Esophagus squamous epithelium (tissue), 5 donors: ENCODE data around the gene FAM181A. TPM values are rescaled to one million over a fixed set of nuclear protein-coding genes. Genes with fewer than 3 reads are reported as not detected.

ENCODE experiments used
- DNase-seq: peaks from one replicate; lab custom pipeline; 2025; lab: John Stamatoyannopoulos, UW
- H3K27ac ChIP-seq, 4 donors: fragments of 200-600 bp; sonication (generic); one replicate each; pipeline ENCODE4 v1.5.1; 2016 to 2019; ENCODE audit warnings: mild to moderate bottlenecking in 1 of 4
- H3K27me3 ChIP-seq, 4 donors: fragments of 200-600 bp; sonication (generic); 1 replicate in 3 of 4; 2 replicates in 1 of 4; pipeline versions ENCODE4 v1.5.1 to v1.6.0; 2017 to 2021; ENCODE audit warnings: antibody characterized with exemption in 1 of 4
- H3K36me3 ChIP-seq, 3 donors: fragments of 200-600 bp; sonication (generic); one replicate each; pipeline ENCODE4 v1.5.1; 2016 to 2019
- H3K4me1 ChIP-seq, 3 donors: fragments of 200-600 bp; sonication (generic); one replicate each; pipeline ENCODE4 v1.5.1; 2017 to 2019
- H3K4me3 ChIP-seq, 4 donors: fragments of 200-600 bp; sonication (generic); 1 replicate in 3 of 4; 2 replicates in 1 of 4; pipeline ENCODE4 v1.5.1; 2016 to 2019; ENCODE audit warnings: mild to moderate bottlenecking in 2 of 4, moderate library complexity in 1 of 4
- H3K9me3 ChIP-seq, 3 donors: fragments of 200-600 bp; sonication (generic); one replicate each; pipeline ENCODE4 v1.5.1; 2016 to 2019
- POLR2A ChIP-seq, 4 donors: fragments of 450-650 bp; IDR thresholded peaks; one replicate each; pipeline ENCODE4 v1.6.1; 2017; ENCODE audit warnings: antibody characterized with exemption in 4 of 4, mild to moderate bottlenecking in 4 of 4, moderate library complexity in 3 of 4
- WGBS, 2 donors: methylation state at CpG; one replicate each; pipeline ENCODE4 v1.1.5; 2018; 5-methylcytosine and 5-hydroxymethylcytosine counted together
- intact Hi-C: fragments of 100-400 bp; cut with DNase I; formaldehyde crosslinking; loops from one replicate; pipeline ENCODE4 v1.15.0; 2022
- total RNA-seq, 4 donors: library from RNA; depleted of rRNA; stranded (reverse); fragments of >200 nt; gene quantifications; one replicate each; pipeline ENCODE4 v1.1.0, GENCODE V29; 2016
- TF ChIP-seq, protein P1 (sequence below), 6 experiments: fragments of 450-650 bp in 4 of 6; fragments of 200-600 bp in 2 of 6; sonication (generic) in 2 of 6; IDR thresholded peaks; one replicate each; pipeline ENCODE4 v1.5.1; 2016 to 2019; ENCODE audit warnings: antibody characterized with exemption in 6 of 6, mild to moderate bottlenecking in 4 of 6, moderate library complexity in 4 of 6
- donor health status: DM: yes; HTN: yes; CAD: no.

Gene FAM181A
- total RNA-seq, 4 donors from 2014 or later: not detected

DNA sequence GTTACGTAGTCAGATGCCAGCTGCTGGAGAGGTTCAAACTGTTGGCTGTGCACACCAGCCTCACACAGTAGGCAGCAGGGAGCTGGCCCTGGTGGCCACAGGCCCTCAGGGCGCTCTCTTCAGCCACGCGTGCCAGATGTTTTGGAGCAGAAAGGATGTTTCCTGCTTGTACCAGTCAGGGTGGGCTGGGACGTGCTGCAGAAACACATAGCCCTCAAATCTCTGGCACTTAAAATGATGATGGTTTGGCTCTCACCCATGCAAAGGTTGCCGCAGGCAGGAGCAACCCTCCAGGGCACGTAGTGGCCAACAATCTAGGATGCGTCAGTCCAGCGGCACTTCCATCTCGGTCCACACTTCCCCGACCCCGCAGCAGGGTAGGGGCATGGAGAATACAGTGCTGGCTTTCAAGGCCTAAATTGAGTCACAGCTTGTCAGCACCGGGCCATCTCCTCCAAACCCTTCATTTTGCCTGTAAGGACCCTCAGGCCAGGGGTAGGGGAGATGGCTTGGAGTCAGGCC lies 1.7 kb upstream of the FAM181A start:
- Histone ChIP-seq H3K4me3 (no peak overlapping the region), H3K9me3 (no peaks in the 10 kb centered on the region), H3K27ac (no peak overlapping the region), H3K36me3 (no peaks in the 10 kb centered on the region), H3K4me1 (peaks cover 0 to 18% (median 0%) of the 10 kb centered on the region in 3 donors), H3K27me3 (no peaks in the 10 kb centered on the region)
- DNase-seq: no peak
- 78 to 90% methylated on average over 2 to 7 of the region's 13 CpGs for WGBS, 2 donors
- intact Hi-C loops: no loop called here
- TF ChIP-seq POLR2A (IDR thresholded peaks at IDR 0.05): no peak
- TF ChIP-seq, protein P1, sequence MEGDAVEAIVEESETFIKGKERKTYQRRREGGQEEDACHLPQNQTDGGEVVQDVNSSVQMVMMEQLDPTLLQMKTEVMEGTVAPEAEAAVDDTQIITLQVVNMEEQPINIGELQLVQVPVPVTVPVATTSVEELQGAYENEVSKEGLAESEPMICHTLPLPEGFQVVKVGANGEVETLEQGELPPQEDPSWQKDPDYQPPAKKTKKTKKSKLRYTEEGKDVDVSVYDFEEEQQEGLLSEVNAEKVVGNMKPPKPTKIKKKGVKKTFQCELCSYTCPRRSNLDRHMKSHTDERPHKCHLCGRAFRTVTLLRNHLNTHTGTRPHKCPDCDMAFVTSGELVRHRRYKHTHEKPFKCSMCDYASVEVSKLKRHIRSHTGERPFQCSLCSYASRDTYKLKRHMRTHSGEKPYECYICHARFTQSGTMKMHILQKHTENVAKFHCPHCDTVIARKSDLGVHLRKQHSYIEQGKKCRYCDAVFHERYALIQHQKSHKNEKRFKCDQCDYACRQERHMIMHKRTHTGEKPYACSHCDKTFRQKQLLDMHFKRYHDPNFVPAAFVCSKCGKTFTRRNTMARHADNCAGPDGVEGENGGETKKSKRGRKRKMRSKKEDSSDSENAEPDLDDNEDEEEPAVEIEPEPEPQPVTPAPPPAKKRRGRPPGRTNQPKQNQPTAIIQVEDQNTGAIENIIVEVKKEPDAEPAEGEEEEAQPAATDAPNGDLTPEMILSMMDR (IDR thresholded peaks at IDR 0.05): no peak

DNA sequence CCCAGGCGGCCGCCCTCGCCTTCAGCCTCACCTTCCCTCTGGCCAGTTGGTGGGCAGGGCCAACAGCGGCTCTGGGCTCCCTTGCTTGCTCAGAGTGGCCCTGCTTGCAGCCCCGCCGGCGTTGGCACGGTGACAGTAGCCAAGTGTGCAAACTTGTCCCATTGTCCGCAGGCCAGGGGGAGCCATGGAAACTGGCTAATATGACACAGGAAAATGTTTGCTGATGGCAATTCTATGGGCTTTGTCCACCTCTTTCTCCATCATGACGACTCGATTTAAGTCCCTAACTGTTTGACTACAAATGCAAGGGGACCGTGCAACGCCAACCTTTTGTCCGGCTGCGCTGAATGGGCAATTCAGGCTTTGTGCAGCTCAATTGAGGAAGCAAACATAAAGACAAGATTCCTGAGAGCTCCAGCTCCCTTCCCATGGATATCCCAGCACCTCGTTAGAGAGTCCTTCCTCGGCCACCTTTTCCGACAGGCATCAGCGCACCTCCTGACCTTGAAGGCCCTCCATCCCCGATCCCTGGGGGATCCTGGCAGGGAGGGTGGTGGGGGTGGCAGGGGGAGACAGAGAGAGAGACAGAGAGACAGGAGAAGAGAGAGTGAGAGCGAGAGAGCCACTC lies 785 bp upstream of the FAM181A start:
- WGBS, 2 donors: 52 to 64% methylated on average over 11 to 19 of the region's 21 CpGs
- DNase-seq: no peak
- no peaks in the 10 kb centered on the region for H3K27me3 ChIP-seq
- intact Hi-C loops: no loop called here
- no peaks in the 10 kb centered on the region for H3K36me3 ChIP-seq
- H3K4me1 ChIP-seq: peaks cover 0 to 18% (median 0%) of the 10 kb centered on the region in 3 donors
- H3K27ac ChIP-seq: no peak overlapping the region
- no peaks in the 10 kb centered on the region for H3K9me3 ChIP-seq
- TF ChIP-seq, protein P1 (IDR thresholded peaks at IDR 0.05): no peak
- TF ChIP-seq POLR2A (IDR thresholded peaks at IDR 0.05): no peak
- H3K4me3 ChIP-seq: no peak overlapping the region

DNA sequence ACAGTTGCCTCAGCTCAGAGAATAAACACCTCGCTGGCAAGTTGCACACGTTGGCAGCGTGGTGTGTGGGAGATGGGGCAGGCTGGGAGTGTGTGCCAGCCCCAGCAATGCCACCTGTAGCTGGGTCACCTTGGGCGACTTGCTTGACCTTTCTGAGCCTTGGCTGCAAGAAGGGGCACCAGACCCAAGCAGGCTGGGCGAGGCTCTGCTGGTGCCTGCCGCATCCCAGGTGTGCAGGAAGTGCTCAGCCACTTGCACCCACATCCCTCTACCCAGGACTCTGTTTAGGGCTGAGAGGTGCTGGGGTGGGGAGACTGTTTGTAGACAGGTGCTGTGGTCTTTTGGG lies 629 bp downstream of the FAM181A start:
- intact Hi-C loops: no loop called here
- DNase-seq: no peak
- WGBS, 2 donors: 27 to 31% methylated on average over 6 of the region's 6 CpGs

DNA sequence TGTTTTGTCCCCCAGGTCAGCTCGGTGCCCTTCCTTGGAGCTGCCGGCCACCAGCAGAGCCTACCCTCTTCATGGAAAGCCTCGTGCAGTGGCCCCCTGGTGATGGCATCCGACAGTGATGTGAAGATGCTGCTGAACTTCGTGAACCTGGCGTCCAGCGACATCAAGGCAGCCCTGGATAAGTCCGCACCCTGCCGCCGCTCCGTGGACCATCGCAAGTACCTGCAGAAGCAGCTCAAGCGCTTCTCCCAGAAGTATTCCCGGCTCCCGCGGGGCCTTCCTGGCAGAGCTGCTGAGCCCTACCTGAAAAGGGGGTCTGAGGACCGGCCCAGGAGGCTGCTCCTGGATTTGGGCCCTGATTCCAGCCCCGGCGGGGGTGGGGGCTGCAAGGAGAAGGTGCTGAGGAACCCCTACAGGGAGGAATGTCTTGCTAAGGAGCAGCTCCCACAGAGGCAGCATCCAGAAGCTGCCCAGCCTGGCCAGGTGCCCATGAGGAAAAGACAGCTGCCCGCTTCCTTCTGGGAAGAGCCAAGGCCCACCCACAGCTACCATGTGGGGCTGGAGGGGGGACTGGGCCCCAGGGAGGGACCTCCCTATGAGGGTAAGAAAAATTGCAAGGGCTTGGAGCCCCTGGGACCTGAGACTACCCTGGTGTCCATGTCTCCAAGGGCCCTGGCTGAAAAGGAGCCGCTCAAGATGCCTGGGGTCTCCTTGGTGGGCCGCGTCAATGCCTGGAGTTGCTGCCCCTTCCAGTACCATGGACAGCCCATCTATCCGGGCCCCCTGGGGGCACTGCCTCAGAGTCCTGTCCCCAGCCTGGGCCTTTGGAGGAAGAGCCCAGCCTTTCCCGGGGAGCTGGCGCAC lies 1.3 kb downstream of the FAM181A start:
- no peak for DNase-seq
- Histone ChIP-seq H3K36me3 (no peaks in the 10 kb centered on the region), H3K27ac (no peak overlapping the region), H3K4me1 (peaks cover 0 to 18% (median 0%) of the 10 kb centered on the region in 3 donors), H3K27me3 (no peaks in the 10 kb centered on the region), H3K9me3 (no peaks in the 10 kb centered on the region), H3K4me3 (no peak overlapping the region)
- 80% methylated on average over 1 of the region's 26 CpGs; no CpG with 5 or more reads in 1 of the 2 donors for WGBS, 2 donors
- intact Hi-C loops: no loop called here
- TF ChIP-seq POLR2A (IDR thresholded peaks at IDR 0.05): no peak
- TF ChIP-seq, protein P1 (IDR thresholded peaks at IDR 0.05): no peak

More for the DNA sequence above, 629 bp downstream of the FAM181A start:
- H3K4me3 ChIP-seq: no peak overlapping the region
- H3K4me1 ChIP-seq: peaks cover 0 to 18% (median 0%) of the 10 kb centered on the region in 3 donors
- no peak overlapping the region for H3K27ac ChIP-seq
- no peaks in the 10 kb centered on the region for H3K9me3 ChIP-seq
- no peak for TF ChIP-seq POLR2A (IDR thresholded peaks at IDR 0.05)
- TF ChIP-seq, protein P1 (IDR thresholded peaks at IDR 0.05): no peak
- no peaks in the 10 kb centered on the region for H3K27me3 ChIP-seq
- H3K36me3 ChIP-seq: no peaks in the 10 kb centered on the region

DNA sequence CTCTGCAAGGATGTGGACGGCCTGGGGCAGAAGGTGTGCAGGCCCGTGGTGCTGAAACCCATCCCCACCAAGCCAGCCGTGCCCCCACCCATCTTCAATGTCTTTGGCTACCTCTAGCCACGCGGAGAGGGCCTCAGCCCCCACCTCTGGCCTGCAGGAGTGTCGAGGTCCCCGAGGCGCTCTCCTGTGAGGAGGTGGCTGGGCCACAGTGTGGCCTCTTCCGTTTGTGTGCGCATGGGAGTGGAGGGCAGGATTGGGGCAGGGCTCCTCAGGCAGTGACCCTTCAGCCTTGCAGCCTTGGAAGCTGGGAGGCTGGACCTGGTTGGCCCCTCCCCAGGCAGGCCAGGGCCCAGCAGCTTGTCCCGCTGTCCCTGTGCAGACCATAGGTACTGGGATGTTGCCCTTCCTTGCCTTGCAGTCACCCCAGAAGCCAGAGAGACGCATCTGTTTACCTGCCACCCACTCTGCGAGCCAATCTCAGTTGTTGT lies 1.9 kb downstream of the FAM181A start:
- Histone ChIP-seq H3K9me3 (no peaks in the 10 kb centered on the region), H3K27ac (no peak overlapping the region), H3K27me3 (no peaks in the 10 kb centered on the region), H3K36me3 (no peaks in the 10 kb centered on the region), H3K4me1 (peaks cover 0 to 18% (median 0%) of the 10 kb centered on the region in 3 donors), H3K4me3 (no peak overlapping the region)
- no peak for DNase-seq
- WGBS, 2 donors: 70 to 72% methylated on average over 3 to 6 of the region's 13 CpGs
- intact Hi-C loops: no loop called here
- TF ChIP-seq POLR2A (IDR thresholded peaks at IDR 0.05): no peak
